ENCODE results near the gene FN1. TPM values are rescaled to one million over a fixed set of nuclear protein-coding genes. Genes with fewer than 3 reads are reported as not detected.

FN1 gene
- total and polyA plus RNA-seq, 12 donors: 67.8 to 888 (median 136) TPM

- Histone ChIP-seq H3K9me3 (no peaks in the 10 kb centered on the region), H3K27ac (no peak overlapping the region), H3K4me1 (no peaks in the 10 kb centered on the region), H3K4me3 (no peak overlapping the region), H3K36me3 (peaks cover 0 to 100% (median 14%) of the 10 kb centered on the region in 9 donors), H3K27me3 (no peaks in the 10 kb centered on the region)
- DNase-seq (no peak), ATAC-seq (no peak)
- intact Hi-C loops (cut with DNase I): no loop called here
- TF ChIP-seq CTCF (IDR thresholded peaks at IDR 0.05): no peak
- 96 to 97% methylated on average over 5 of the region's 5 CpGs for WGBS, 2 donors
Observed at GRCh38 chr2:215391531-215391930, 44.3 kb downstream of the FN1 start.

- H3K36me3 ChIP-seq: peaks cover 0 to 100% (median 11%) of the 10 kb centered on the region in 9 donors
- 91 to 94% methylated on average over 2 of the region's 2 CpGs for WGBS, 2 donors
- no peaks in the 10 kb centered on the region for H3K9me3 ChIP-seq
- H3K27ac ChIP-seq: no peak overlapping the region
- no peaks in the 10 kb centered on the region for H3K27me3 ChIP-seq
- H3K4me3 ChIP-seq: no peak overlapping the region
- ATAC-seq: no peak
- intact Hi-C loops (cut with DNase I): no loop called here
- H3K4me1 ChIP-seq: no peaks in the 10 kb centered on the region
- DNase-seq: no peak
- no peak for TF ChIP-seq CTCF (IDR thresholded peaks at IDR 0.05)
Observed at GRCh38 chr2:215390550-215390913, 45.3 kb downstream of the FN1 start.

GRCh38 chr2:215388002-215388728 is 47.7 kb downstream of the FN1 start:
- no peak for TF ChIP-seq CTCF (IDR thresholded peaks at IDR 0.05)
- DNase-seq (no peak), ATAC-seq (no peak)
- no peaks in the 10 kb centered on the region for H3K4me1 ChIP-seq
- no peaks in the 10 kb centered on the region for H3K9me3 ChIP-seq
- H3K4me3 ChIP-seq: no peak overlapping the region
- WGBS, 2 donors: 88 to 89% methylated on average over 7 of the region's 7 CpGs
- peaks cover 0 to 99% (median 17%) of the 10 kb centered on the region in 9 donors for H3K36me3 ChIP-seq
- H3K27me3 ChIP-seq: no peaks in the 10 kb centered on the region
- intact Hi-C loops (cut with DNase I): no loop called here
- H3K27ac ChIP-seq: no peak overlapping the region

- ATAC-seq (no peak), DNase-seq (no peak)
- H3K36me3 ChIP-seq: peaks cover 0 to 99% (median 14%) of the 10 kb centered on the region in 9 donors
- intact Hi-C loops (cut with DNase I): no loop called here
- no peak for TF ChIP-seq CTCF (IDR thresholded peaks at IDR 0.05)
- H3K4me3 ChIP-seq: no peak overlapping the region
- WGBS, 2 donors: 97 to 98% methylated on average over 7 of the region's 7 CpGs
- no peaks in the 10 kb centered on the region for H3K27me3 ChIP-seq
- H3K27ac ChIP-seq: no peak overlapping the region
- H3K9me3 ChIP-seq: no peaks in the 10 kb centered on the region
- no peaks in the 10 kb centered on the region for H3K4me1 ChIP-seq
Observed at GRCh38 chr2:215386566-215386965, 49.3 kb downstream of the FN1 start.
